H9 (cell line): ENCODE data around the gene NKX1-2. TPM values are rescaled to one million over a fixed set of nuclear protein-coding genes. Genes with fewer than 3 reads are reported as not detected.

Experiments used
- DNase-seq: peaks from one replicate; pipeline ENCODE4 v3.0.0-alpha.2; 2017
- H2AFZ ChIP-seq: one replicate; pipeline ENCODE4 v1.6.1; 2013; ENCODE audit warnings: mild to moderate bottlenecking, low read length, control low read depth, moderate library complexity
- H2AK5ac ChIP-seq: 2 replicates; pipeline ENCODE4 v1.6.1; 2013; ENCODE audit warnings: low read length, control low read depth, mixed read lengths; ENCODE audit not compliant: insufficient read length
- H2BK120ac ChIP-seq: one replicate; pipeline ENCODE4 v1.6.1; 2013; ENCODE audit warnings: low read depth, mild to moderate bottlenecking, low read length, control low read depth, inconsistent platforms; ENCODE audit not compliant: poor library complexity, severe bottlenecking
- H2BK12ac ChIP-seq: 2 replicates; pipeline ENCODE4 v1.6.1; 2013; ENCODE audit warnings: low read length, control low read depth, mixed read lengths, low read depth; ENCODE audit not compliant: insufficient read length
- H2BK15ac ChIP-seq: 2 replicates; pipeline ENCODE4 v1.6.1; 2013; ENCODE audit warnings: low read depth, low read length, control low read depth
- H2BK20ac ChIP-seq: one replicate; pipeline ENCODE4 v1.6.1; 2013; ENCODE audit warnings: low read depth, mild to moderate bottlenecking, low read length, control low read depth, inconsistent platforms; ENCODE audit not compliant: poor library complexity, severe bottlenecking
- H2BK5ac ChIP-seq: 2 replicates; pipeline ENCODE4 v1.6.1; 2013; ENCODE audit warnings: low read length, control low read depth, mixed read lengths; ENCODE audit not compliant: insufficient read length
- H3K14ac ChIP-seq: 2 replicates; pipeline ENCODE4 v1.6.1; 2013; ENCODE audit warnings: low read length, control low read depth; ENCODE audit not compliant: insufficient read depth
- H3K18ac ChIP-seq: 2 replicates; pipeline ENCODE4 v1.6.1; 2013; ENCODE audit warnings: low read depth, mild to moderate bottlenecking, mixed read lengths, low read length, control low read depth; ENCODE audit not compliant: insufficient read length
- H3K23ac ChIP-seq: 2 replicates; pipeline ENCODE4 v1.6.1; 2013; ENCODE audit warnings: low read length, control low read depth, mixed read lengths, low read depth; ENCODE audit not compliant: insufficient read length
- H3K23me2 ChIP-seq: 2 replicates; pipeline ENCODE4 v1.6.1; 2013; ENCODE audit warnings: low read depth, mild to moderate bottlenecking, mixed read lengths, low read length, control low read depth; ENCODE audit not compliant: insufficient read length, poor library complexity, severe bottlenecking
- H3K27ac ChIP-seq: 2 replicates; pipeline ENCODE4 v1.5.1; 2013; ENCODE audit warnings: low read length, control low read depth, mixed read lengths, low read depth; ENCODE audit not compliant: insufficient read length
- H3K27me3 ChIP-seq: 2 replicates; pipeline ENCODE4 v1.6.1; 2013; ENCODE audit warnings: low read length, control low read depth, inconsistent platforms; ENCODE audit not compliant: insufficient read depth
- H3K4ac ChIP-seq: 2 replicates; pipeline ENCODE4 v1.6.1; 2013; ENCODE audit warnings: low read depth, mild to moderate bottlenecking, control low read depth, inconsistent platforms, low read length, moderate library complexity
- H3K4me1 ChIP-seq: 2 replicates; pipeline ENCODE4 v1.6.1; 2013; ENCODE audit warnings: low read length, control low read depth, inconsistent platforms; ENCODE audit not compliant: insufficient read depth
- H3K4me2 ChIP-seq: 2 replicates; pipeline ENCODE4 v1.6.1; 2013; ENCODE audit warnings: low read length, control low read depth, mixed read lengths; ENCODE audit not compliant: insufficient read length, insufficient read depth
- H3K56ac ChIP-seq: 2 replicates; pipeline ENCODE4 v1.6.1; 2013; ENCODE audit warnings: low read depth, mild to moderate bottlenecking, mixed read lengths, low read length, control low read depth; ENCODE audit not compliant: insufficient read length
- H3K79me1 ChIP-seq: 2 replicates; pipeline ENCODE4 v1.6.1; 2013; ENCODE audit warnings: low read depth, mild to moderate bottlenecking, moderate library complexity, low read length, control low read depth, inconsistent platforms; ENCODE audit not compliant: insufficient read depth, poor library complexity, severe bottlenecking
- H3K79me2 ChIP-seq: 2 replicates; pipeline ENCODE4 v1.6.1; 2013; ENCODE audit warnings: low read length, control low read depth, inconsistent platforms; ENCODE audit not compliant: insufficient read depth
- H3K9ac ChIP-seq: 2 replicates; pipeline ENCODE4 v1.6.1; 2013; ENCODE audit warnings: low read length, control low read depth, mixed read lengths; ENCODE audit not compliant: insufficient read length; ENCODE audit errors: extremely low read depth
- H3K9me3 ChIP-seq: one replicate; pipeline ENCODE4 v1.6.1; 2013; ENCODE audit warnings: low read depth, low read length, inconsistent platforms; ENCODE audit not compliant: control insufficient read depth
- H3T11ph ChIP-seq: one replicate; pipeline ENCODE4 v1.6.1; 2013; ENCODE audit warnings: mild to moderate bottlenecking, low read length, control low read depth, inconsistent platforms
- H4K20me1 ChIP-seq: one replicate; pipeline ENCODE4 v1.6.1; 2013; ENCODE audit not compliant: control insufficient read depth, insufficient read length, insufficient read depth
- H4K5ac ChIP-seq: 2 replicates; pipeline ENCODE4 v1.6.1; 2013; ENCODE audit warnings: low read depth, mild to moderate bottlenecking, mixed read lengths, low read length, control low read depth; ENCODE audit not compliant: insufficient read length
- H4K8ac ChIP-seq: replicated peaks from 2 replicates; pipeline ENCODE4 v1.6.1; 2013; ENCODE audit warnings: low read length, control low read depth, mixed read lengths, low read depth; ENCODE audit not compliant: insufficient read length
- H4K91ac ChIP-seq: 2 replicates; pipeline ENCODE4 v1.6.1; 2013; ENCODE audit warnings: low read depth, mild to moderate bottlenecking, moderate library complexity, mixed read lengths, low read length, control low read depth; ENCODE audit not compliant: insufficient read length
- H3K27ac Mint-ChIP-seq, 3 experiments: 2 replicates in 2 of 3; 3 replicates in 1 of 3; pipeline ENCODE4 v1.8.0; 2020 to 2021; ENCODE audit warnings: mixed read lengths in 3 of 3, mild to moderate bottlenecking in 1 of 3, moderate library complexity in 1 of 3
- H3K27me3 Mint-ChIP-seq: 2 replicates; pipeline ENCODE4 v1.8.0; 2021; ENCODE audit warnings: low read depth, mild to moderate bottlenecking, moderate library complexity, mixed read lengths
- H3K36me3 Mint-ChIP-seq, 3 experiments: 2 replicates in 2 of 3; 3 replicates in 1 of 3; pipeline ENCODE4 v1.8.0; 2020 to 2021; ENCODE audit warnings: low read depth in 3 of 3, mixed read lengths in 3 of 3; ENCODE audit not compliant: insufficient read depth in 1 of 3
- H3K4me1 Mint-ChIP-seq, 2 experiments: 2 replicates each; pipeline ENCODE4 v1.8.0; 2020; ENCODE audit warnings: mixed read lengths in 2 of 2
- H3K4me3 Mint-ChIP-seq, 2 experiments: 2 replicates in 1 of 2; 3 replicates in 1 of 2; pipeline ENCODE4 v1.8.0; 2020 to 2021; ENCODE audit warnings: mild to moderate bottlenecking in 2 of 2, mixed read lengths in 2 of 2, moderate library complexity in 1 of 2
- H3K9me3 Mint-ChIP-seq, 2 experiments: 2 replicates in 1 of 2; 3 replicates in 1 of 2; pipeline ENCODE4 v1.8.0; 2020; ENCODE audit warnings: mild to moderate bottlenecking in 2 of 2, mixed read lengths in 2 of 2, moderate library complexity in 1 of 2
- WGBS: extraction: QIAGEN DNeasy Blood & Tissue Kit; methylation state at CpG from one replicate; pipeline ENCODE4 v1.1.7; 2013; ENCODE audit warnings: missing lambda C conversion rate, low lambda C conversion rate, mixed read lengths; ENCODE audit not compliant: insufficient read length; ENCODE audit errors: extremely low coverage; 5-methylcytosine and 5-hydroxymethylcytosine counted together
- total RNA-seq: library from RNA; stranded (reverse); gene quantifications from 2 replicates; pipeline ENCODE4 v1.2.1, GENCODE V29; 2021
- TF ChIP-seq, protein P1 (sequence below): fragments of 200-600 bp; sonication (generic); conservative IDR thresholded peaks from 3 replicates; pipeline ENCODE4 v1.8.0; 2021; ENCODE audit warnings: antibody characterized with exemption, mild to moderate bottlenecking

NKX1-2 gene
- total RNA-seq, 1 experiment from 2014 or later, result 15.3 TPM

DNA sequence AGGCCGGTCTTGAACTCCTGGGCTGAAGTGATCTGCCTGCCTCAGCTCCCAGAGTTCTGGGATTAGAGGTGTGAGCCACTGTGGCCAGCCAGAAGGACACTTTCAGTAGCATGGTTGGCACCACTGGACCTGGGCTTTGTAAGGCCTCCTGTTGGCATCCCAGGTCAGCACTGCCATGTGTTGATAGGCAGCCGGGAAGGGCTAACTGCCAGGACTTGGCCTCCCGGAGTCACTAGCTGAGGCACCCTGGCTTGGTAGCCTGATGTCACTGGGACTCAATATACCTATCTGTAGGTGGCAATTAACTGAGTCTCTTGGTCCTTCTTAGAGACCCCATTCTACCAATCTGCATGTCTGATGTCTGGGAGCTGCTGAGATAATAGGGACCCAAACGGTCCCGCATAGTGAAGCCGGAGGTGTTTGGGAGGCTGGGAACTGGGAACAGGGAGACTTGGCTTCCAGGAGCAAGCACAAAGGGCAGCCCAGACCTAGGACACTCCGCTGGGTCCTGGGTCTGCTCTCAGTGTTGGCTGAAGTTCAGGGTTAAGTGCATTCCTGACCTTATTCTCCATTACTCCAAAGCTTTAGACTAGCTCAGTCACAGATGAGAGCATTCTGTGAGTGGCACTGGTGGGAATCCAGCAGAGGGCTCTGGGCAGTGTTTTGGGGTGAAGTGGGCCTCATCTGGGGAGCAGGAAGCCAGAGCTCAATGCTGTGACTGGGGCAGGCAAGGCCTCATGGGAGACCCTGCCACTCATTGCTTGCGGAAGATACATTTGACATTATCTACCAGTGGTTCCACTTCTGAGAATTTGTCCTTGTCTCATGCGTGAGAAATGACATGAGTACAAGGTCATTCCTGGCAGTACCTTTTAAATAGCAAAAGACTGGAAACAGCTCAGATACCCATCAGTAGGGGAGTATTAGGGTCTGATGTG is 14.5 kb upstream of the NKX1-2 start:
- DNase-seq, result no peak
- no peak overlapping the region for H2BK5ac ChIP-seq

More for the DNA sequence above, 14.5 kb upstream of the NKX1-2 start:
- Histone ChIP-seq H3K4me1 (peaks cover 12% of the 10 kb centered on the region; the same call in 1 of the 2 replicates), H3K23me2 (peaks cover 3% of the 10 kb centered on the region), H2BK20ac (no peak overlapping the region), H2BK120ac (no peak overlapping the region), H3K9ac (no peak overlapping the region), H2AK5ac (no peak overlapping the region), H2BK12ac (no peak overlapping the region), H3K9me3 (no peaks in the 10 kb centered on the region), H3K79me1 (no peaks in the 10 kb centered on the region), H3K14ac (no peak overlapping the region), H2BK15ac (no peak overlapping the region), H3K27me3 (no peaks in the 10 kb centered on the region), H3K79me2 (no peaks in the 10 kb centered on the region), H4K5ac (no peak overlapping the region), H4K8ac (no peak overlapping the region), H3K4ac (no peak overlapping the region), H4K91ac (no peak overlapping the region), H2AFZ (no peak overlapping the region), H3K23ac (no peak overlapping the region), H3K56ac (no peak overlapping the region), H4K20me1 (no peaks in the 10 kb centered on the region), H3T11ph (no peak overlapping the region), H3K18ac (no peak overlapping the region), H3K4me2 (no peak overlapping the region), H3K27ac (no peak overlapping the region)
- no peak overlapping the region; a peak in 1 of 5 replicates for H3K4me3 Mint-ChIP-seq
- peaks cover 49 to 52% of the 10 kb centered on the region in 2 experiments for H3K4me1 Mint-ChIP-seq
- H3K9me3 Mint-ChIP-seq, result no peaks in the 10 kb centered on the region; a peak in 1 of 5 replicates
- WGBS, result no CpG with 5 or more reads among the region's 9 CpGs
- peaks cover 8% of the 10 kb centered on the region for H3K27me3 Mint-ChIP-seq
- peaks cover 2 to 5% (median 5%) of the 10 kb centered on the region in 3 experiments; a peak in 6 of 7 replicates for H3K36me3 Mint-ChIP-seq
- H3K27ac Mint-ChIP-seq, result peak overlapping the region; percentile 14 to 59 (median 19); a peak in 5 of 7 replicates
- TF ChIP-seq, protein P1, sequence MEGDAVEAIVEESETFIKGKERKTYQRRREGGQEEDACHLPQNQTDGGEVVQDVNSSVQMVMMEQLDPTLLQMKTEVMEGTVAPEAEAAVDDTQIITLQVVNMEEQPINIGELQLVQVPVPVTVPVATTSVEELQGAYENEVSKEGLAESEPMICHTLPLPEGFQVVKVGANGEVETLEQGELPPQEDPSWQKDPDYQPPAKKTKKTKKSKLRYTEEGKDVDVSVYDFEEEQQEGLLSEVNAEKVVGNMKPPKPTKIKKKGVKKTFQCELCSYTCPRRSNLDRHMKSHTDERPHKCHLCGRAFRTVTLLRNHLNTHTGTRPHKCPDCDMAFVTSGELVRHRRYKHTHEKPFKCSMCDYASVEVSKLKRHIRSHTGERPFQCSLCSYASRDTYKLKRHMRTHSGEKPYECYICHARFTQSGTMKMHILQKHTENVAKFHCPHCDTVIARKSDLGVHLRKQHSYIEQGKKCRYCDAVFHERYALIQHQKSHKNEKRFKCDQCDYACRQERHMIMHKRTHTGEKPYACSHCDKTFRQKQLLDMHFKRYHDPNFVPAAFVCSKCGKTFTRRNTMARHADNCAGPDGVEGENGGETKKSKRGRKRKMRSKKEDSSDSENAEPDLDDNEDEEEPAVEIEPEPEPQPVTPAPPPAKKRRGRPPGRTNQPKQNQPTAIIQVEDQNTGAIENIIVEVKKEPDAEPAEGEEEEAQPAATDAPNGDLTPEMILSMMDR, result no peak
